SK-N-MC (cell line): ENCODE results near the gene CYSTM1.
"Not testable (repeated sequence)": the region's sequence is repeated elsewhere in the genome, so short reads cannot be mapped to it uniquely, and the experiment has no call there.

Experiments used
- EZH2 ChIP-seq: fragments of 200-600 bp; sonication (generic); IDR thresholded peaks from one replicate; pipeline ENCODE4 v1.6.1; 2017; ENCODE audit warnings: antibody characterized with exemption
- POLR2AphosphoS5 ChIP-seq: IDR thresholded peaks from 2 replicates; pipeline ENCODE4 v1.6.1; 2012; ENCODE audit warnings: mild to moderate bottlenecking, low read depth, low read length, borderline replicate concordance

DNA sequence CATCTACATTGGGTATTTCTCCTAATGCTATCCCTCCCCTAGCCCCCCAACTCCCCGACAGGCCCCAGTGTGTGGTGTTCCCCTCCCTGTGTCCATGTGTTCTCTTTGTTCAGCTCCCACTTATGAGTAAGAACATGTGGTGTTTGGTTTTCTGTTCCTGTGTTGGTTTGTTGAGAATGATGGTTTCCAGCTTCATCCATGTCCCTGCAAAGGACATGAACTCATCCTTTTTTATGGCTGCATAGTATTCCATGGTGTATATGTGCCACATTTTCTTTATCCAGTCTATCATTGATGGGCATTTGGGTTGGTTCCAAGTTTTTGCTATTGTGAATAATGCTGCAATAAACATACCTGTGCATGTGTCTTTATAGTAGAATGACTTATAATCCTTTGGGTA lies 23.9 kb downstream of the CYSTM1 start:
- not testable (repeated sequence) for TF ChIP-seq POLR2AphosphoS5, EZH2
